K562 (cell line): ENCODE measurements around the gene IGSF21. TPM values are rescaled to one million over a fixed set of nuclear protein-coding genes. Genes with fewer than 3 reads are reported as not detected.

Experiments
- ATAC-seq: fragments of 200-7000 bp; cut with Tn5 transposase; 3 replicates; pipeline ENCODE4 v1.9.1; 2020; ENCODE audit warnings: moderate library complexity
- BruUV-seq: library from RNA; stranded (reverse); fragments of 400-500 nt; replicated peaks from 2 replicates; lab custom pipeline; 2021; lab: Mats Ljungman, UMichigan
- CTCF ChIA-PET: fragments of 300-600 bp; formaldehyde crosslinking; extraction: SDS; loops from one replicate; lab custom pipeline; 2021; ENCODE audit warnings: low intra/inter-chr PET ratio; lab: Yijun Ruan, JAX
- POLR2A ChIA-PET: fragments of 300-600, 350-650 bp; sonication (Branson Sonifier 250); formaldehyde crosslinking; extraction: SDS; loops from one replicate; lab custom pipeline; 2021; ENCODE audit warnings: antibody characterized with exemption, inconsistent platforms; lab: Yijun Ruan, JAX
- DNase-seq, 4 experiments: peaks; one replicate each; pipeline versions ENCODE4 v3.0.0 to v3.0.0-alpha.2; 2011 to 2018; ENCODE audit warnings: low spot score in 3 of 4, mixed read lengths in 3 of 4; ENCODE audit errors: extremely low read depth in 1 of 4
- FAIRE-seq: peaks from 2 replicates; lab custom pipeline; 2011; peaks lifted over from hg19 to GRCh38; lab: Jason Lieb, UNC
- H2AFZ ChIP-seq: 2 replicates; pipeline ENCODE4 v1.6.0; 2011; ENCODE audit warnings: low read depth, low read length, control low read depth, inconsistent platforms
- H3K27ac ChIP-seq: fragments of 200-600 bp; 3 replicates; pipeline ENCODE4 v1.8.0; 2011; ENCODE audit warnings: low read depth, mild to moderate bottlenecking, control low read depth, inconsistent platforms, low read length, moderate library complexity, mixed read lengths; ENCODE audit errors: extremely low read depth
- H3K27me3 ChIP-seq, 2 experiments: fragments of 300-600 bp in 1 of 2; 2 replicates in 1 of 2; 3 replicates in 1 of 2; pipeline versions ENCODE4 v1.6.0 to v1.8.0; 2011; ENCODE audit warnings: inconsistent platforms in 2 of 2, low read length in 2 of 2, mild to moderate bottlenecking in 1 of 2, mixed read lengths in 1 of 2, moderate library complexity in 1 of 2; ENCODE audit not compliant: control insufficient read depth in 2 of 2, insufficient read depth in 2 of 2
- H3K36me3 ChIP-seq: fragments of 300-600 bp; 3 replicates; pipeline ENCODE4 v1.8.0; 2011; ENCODE audit warnings: mild to moderate bottlenecking, low read length, inconsistent platforms; ENCODE audit not compliant: control insufficient read depth, insufficient read depth
- H3K4me1 ChIP-seq, 2 experiments: fragments of 200-600 bp in 1 of 2; replicated peaks in 1 of 2; 2 replicates in 1 of 2; 3 replicates in 1 of 2; pipeline versions ENCODE4 v1.5.1 to v1.8.0; 2011; ENCODE audit warnings: inconsistent platforms in 2 of 2, low read length in 2 of 2, mild to moderate bottlenecking in 1 of 2, mixed read lengths in 1 of 2, moderate library complexity in 1 of 2; ENCODE audit not compliant: control insufficient read depth in 2 of 2, insufficient read depth in 2 of 2
- H3K4me2 ChIP-seq: 2 replicates; pipeline ENCODE4 v1.6.1; 2011; ENCODE audit warnings: low read length, control low read depth, inconsistent platforms, mixed read lengths; ENCODE audit not compliant: insufficient read depth
- H3K4me3 ChIP-seq: fragments of 200-600 bp; sonication (generic), shearing (Covaris generic); 2 replicates; pipeline ENCODE4 v1.5.1; 2016; ENCODE audit warnings: control low read depth, inconsistent platforms
- H3K79me2 ChIP-seq: fragments of 200-600 bp; 3 replicates; pipeline ENCODE4 v1.8.0; 2011; ENCODE audit warnings: low read length, inconsistent platforms; ENCODE audit not compliant: control insufficient read depth, insufficient read depth
- H3K9ac ChIP-seq, 2 experiments: 2 replicates each; pipeline versions ENCODE4 v1.6.0 to v1.6.1; 2011; ENCODE audit warnings: low read depth in 2 of 2, low read length in 2 of 2, control low read depth in 1 of 2, inconsistent platforms in 1 of 2, mild to moderate bottlenecking in 1 of 2, mixed read lengths in 1 of 2; ENCODE audit not compliant: insufficient read depth in 1 of 2
- H3K9me1 ChIP-seq: one replicate; pipeline ENCODE4 v1.6.0; 2011; ENCODE audit warnings: inconsistent platforms, mild to moderate bottlenecking, low read length, moderate library complexity; ENCODE audit not compliant: control insufficient read depth, insufficient read depth
- H3K9me3 ChIP-seq: replicated peaks from 2 replicates; pipeline ENCODE4 v1.5.1; 2011; ENCODE audit warnings: low read depth, low read length, inconsistent platforms; ENCODE audit not compliant: control insufficient read depth, insufficient read depth
- H4K20me1 ChIP-seq: replicated peaks from 2 replicates; pipeline ENCODE4 v1.6.1; 2011; ENCODE audit warnings: low read length, inconsistent platforms, mixed read lengths; ENCODE audit not compliant: control insufficient read depth, insufficient read depth
- ETV5 ChIP-seq: sonication (generic); formaldehyde crosslinking; IDR thresholded peaks from 2 replicates; pipeline ENCODE4 v1.4.0; 2020; ENCODE audit warnings: low read depth, mild to moderate bottlenecking, missing genetic modification reagents
- FOXA1 ChIP-seq: fragments of 450-650 bp; IDR thresholded peaks from 2 replicates; pipeline ENCODE4 v1.6.1; 2016; ENCODE audit warnings: mild to moderate bottlenecking, borderline replicate concordance
- GABPB1 ChIP-seq: sonication (generic); formaldehyde crosslinking; IDR thresholded peaks from 2 replicates; pipeline ENCODE4 v1.8.0; 2022; ENCODE audit warnings: mild to moderate bottlenecking, missing genetic modification reagents
- MAFF ChIP-seq: IDR thresholded peaks from 2 replicates; pipeline ENCODE4 v1.6.1; 2012; ENCODE audit warnings: low read length, improper control_type of control experiment
- MED1 ChIP-seq: sonication (generic); formaldehyde crosslinking; IDR thresholded peaks from 2 replicates; pipeline ENCODE4 v1.8.1; 2023; ENCODE audit warnings: missing genetic modification reagents, borderline replicate concordance
- MNT ChIP-seq, 2 experiments: fragments of 450-650 bp; conservative IDR thresholded peaks; 2 replicates each; pipeline ENCODE4 v1.6.1; 2017; ENCODE audit warnings: mild to moderate bottlenecking in 2 of 2, moderate library complexity in 2 of 2
- SREBF2 ChIP-seq: sonication (generic); formaldehyde crosslinking; IDR thresholded peaks from 2 replicates; pipeline ENCODE4 v1.4.0; 2020; ENCODE audit warnings: mild to moderate bottlenecking, missing genetic modification reagents
- ZNF146 ChIP-seq: IDR thresholded peaks from one replicate; pipeline ENCODE4 v1.6.1; 2018; ENCODE audit warnings: missing compliant biosample characterization; ENCODE audit not compliant: unreplicated experiment
- ZNF224 ChIP-seq: sonication (generic); formaldehyde crosslinking; IDR thresholded peaks from 2 replicates; pipeline ENCODE4 v1.8.0; 2022; ENCODE audit warnings: mild to moderate bottlenecking, missing genetic modification reagents
- ZNF785 ChIP-seq: fragments of 250-450 bp; sonication (Bioruptor Pico); IDR thresholded peaks from 2 replicates; pipeline ENCODE4 v1.4.0; 2020; ENCODE audit warnings: mild to moderate bottlenecking
- ZZZ3 ChIP-seq: fragments of 450-650 bp; IDR thresholded peaks from 2 replicates; pipeline ENCODE4 v1.6.1; 2016; ENCODE audit warnings: antibody characterized with exemption, mild to moderate bottlenecking, moderate library complexity
- WGBS: fragments of 100-300 bp; shearing (Covaris generic); methylation state at CpG from one replicate; pipeline ENCODE4 v1.1.6; 2016; ENCODE audit warnings: low coverage, mixed read lengths; ENCODE audit not compliant: insufficient coverage; ENCODE audit errors: missing lambda C conversion rate; 5-methylcytosine and 5-hydroxymethylcytosine counted together
- in situ Hi-C: fragments of 300-500 bp; cut with MboI; formaldehyde crosslinking; loops from 4 replicates; pipeline ENCODE4 v1.15.0; 2018; ENCODE audit warnings: inconsistent platforms, mixed read lengths
- intact Hi-C: fragments of 100-400 bp; cut with micrococcal nuclease; formaldehyde crosslinking; loops from 2 replicates; pipeline ENCODE4 v1.14.2; 2022
- polyA plus RNA-seq, 8 experiments: library from polyadenylated mRNA; depleted of rRNA in 4 of 8; stranded (reverse) in 5 of 8; unstranded in 3 of 8; fragments of >200 nt; fragmentation: Nextera tagmentation in 2 of 8; fragmentation: Illumina TruSeq in 1 of 8; extraction: Ambion mirVana in 2 of 8; extraction: Trizol in 1 of 8; gene quantifications; 2 replicates each; pipeline versions ENCODE4 v1.2.1 to v1.2.3, GENCODE V29; 2011 to 2014; ENCODE audit warnings: inconsistent platforms in 1 of 8, missing spikeins in 1 of 8
- total RNA-seq, 7 experiments: library from RNA; depleted of rRNA in 6 of 7; stranded (reverse); fragments of >200 nt in 6 of 7; fragmentation: Illumina TruSeq in 2 of 7; extraction: Trizol in 2 of 7; gene quantifications; 2 replicates each; pipeline versions ENCODE4 v1.2.1 to v1.2.3, GENCODE V29; 2011 to 2021; ENCODE audit warnings: low replicate concordance in 1 of 7
- TF ChIP-seq, protein P1 (sequence below): fragments of 450-650 bp; IDR thresholded peaks from 2 replicates; pipeline ENCODE4 v1.6.1; 2016; ENCODE audit warnings: low read depth

Gene IGSF21
- total and polyA plus RNA-seq, 9 of the 15 experiments (the other 6 are each of a cell fraction or from before 2014, with no cell fraction given) = not detected

GRCh38 chr1:18324246-18324645 lies 216.6 kb downstream of the IGSF21 start (continued):
- TF ChIP-seq GABPB1 (CRISPR knock-in tag) = no peak
- no peak for TF ChIP-seq ZZZ3
- TF ChIP-seq, all 486 proteins: peak for 9

DNA sequence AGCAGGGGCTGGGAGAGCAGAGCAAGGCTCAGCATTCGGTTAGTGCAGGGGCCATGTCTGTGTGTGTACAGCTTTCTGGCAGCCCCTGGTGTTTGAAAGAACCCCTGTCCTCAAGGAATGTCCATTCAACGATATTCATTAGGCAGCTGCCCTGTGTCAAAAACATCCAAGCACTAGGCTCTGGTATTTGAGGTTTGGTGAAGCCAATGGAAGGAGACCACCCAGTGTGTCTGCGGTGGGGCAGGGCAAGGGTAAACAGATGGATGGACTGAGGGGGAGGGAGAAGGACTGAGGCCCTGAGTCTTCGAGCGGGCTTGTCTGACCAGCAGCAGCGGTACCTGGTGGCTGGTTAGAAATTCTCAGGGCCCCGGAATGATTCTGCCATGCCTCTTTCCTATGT lies 217.5 kb downstream of the IGSF21 start:
- no peak overlapping the region for H3K27ac ChIP-seq
- ATAC-seq (no peak), DNase-seq (no peak), FAIRE-seq (no peak)
- H3K9ac ChIP-seq = no peak overlapping the region
- no peaks in the 10 kb centered on the region for H3K9me1 ChIP-seq
- intact Hi-C loops = loop anchor here (10.0 kb wide), 1 partner anchor 250 kb away; no protein-coding TSS in a partner anchor
- WGBS = 4% methylated on average over 7 of the region's 7 CpGs
- POLR2A ChIA-PET = interaction anchor here (0.9 to 1.0 kb wide), 2 partner anchors 9 to 24 kb away, joined by 3 to 4 read pairs; no protein-coding TSS in a partner anchor
- H3K4me3 ChIP-seq = no peak overlapping the region
- no peak overlapping the region for H3K4me2 ChIP-seq
- H2AFZ ChIP-seq = no peak overlapping the region
- H3K4me1 ChIP-seq = no peaks in the 10 kb centered on the region
- H3K9me3 ChIP-seq = no peaks in the 10 kb centered on the region
- peaks cover 0 to 53% of the 10 kb centered on the region in 2 experiments; a peak in 2 of 5 replicates for H3K27me3 ChIP-seq
- H3K79me2 ChIP-seq = no peaks in the 10 kb centered on the region
- H3K36me3 ChIP-seq = no peaks in the 10 kb centered on the region
- in situ Hi-C loops = no loop called here
- no TSS peak for BruUV-seq
- CTCF ChIA-PET = no interaction called here
- H4K20me1 ChIP-seq = no peaks in the 10 kb centered on the region
- TF ChIP-seq MAFF (no peak), ZNF146 (CRISPR knock-in tag) (no peak), FOXA1 (no peak), ETV5 (no peak), ZNF224 (no peak), MED1 (CRISPR knock-in tag) (no peak), MNT (conservative IDR thresholded peaks at IDR 0.05) (no peak), ZNF785 (no peak), SREBF2 (CRISPR knock-in tag) (no peak)
- TF ChIP-seq, protein P1, sequence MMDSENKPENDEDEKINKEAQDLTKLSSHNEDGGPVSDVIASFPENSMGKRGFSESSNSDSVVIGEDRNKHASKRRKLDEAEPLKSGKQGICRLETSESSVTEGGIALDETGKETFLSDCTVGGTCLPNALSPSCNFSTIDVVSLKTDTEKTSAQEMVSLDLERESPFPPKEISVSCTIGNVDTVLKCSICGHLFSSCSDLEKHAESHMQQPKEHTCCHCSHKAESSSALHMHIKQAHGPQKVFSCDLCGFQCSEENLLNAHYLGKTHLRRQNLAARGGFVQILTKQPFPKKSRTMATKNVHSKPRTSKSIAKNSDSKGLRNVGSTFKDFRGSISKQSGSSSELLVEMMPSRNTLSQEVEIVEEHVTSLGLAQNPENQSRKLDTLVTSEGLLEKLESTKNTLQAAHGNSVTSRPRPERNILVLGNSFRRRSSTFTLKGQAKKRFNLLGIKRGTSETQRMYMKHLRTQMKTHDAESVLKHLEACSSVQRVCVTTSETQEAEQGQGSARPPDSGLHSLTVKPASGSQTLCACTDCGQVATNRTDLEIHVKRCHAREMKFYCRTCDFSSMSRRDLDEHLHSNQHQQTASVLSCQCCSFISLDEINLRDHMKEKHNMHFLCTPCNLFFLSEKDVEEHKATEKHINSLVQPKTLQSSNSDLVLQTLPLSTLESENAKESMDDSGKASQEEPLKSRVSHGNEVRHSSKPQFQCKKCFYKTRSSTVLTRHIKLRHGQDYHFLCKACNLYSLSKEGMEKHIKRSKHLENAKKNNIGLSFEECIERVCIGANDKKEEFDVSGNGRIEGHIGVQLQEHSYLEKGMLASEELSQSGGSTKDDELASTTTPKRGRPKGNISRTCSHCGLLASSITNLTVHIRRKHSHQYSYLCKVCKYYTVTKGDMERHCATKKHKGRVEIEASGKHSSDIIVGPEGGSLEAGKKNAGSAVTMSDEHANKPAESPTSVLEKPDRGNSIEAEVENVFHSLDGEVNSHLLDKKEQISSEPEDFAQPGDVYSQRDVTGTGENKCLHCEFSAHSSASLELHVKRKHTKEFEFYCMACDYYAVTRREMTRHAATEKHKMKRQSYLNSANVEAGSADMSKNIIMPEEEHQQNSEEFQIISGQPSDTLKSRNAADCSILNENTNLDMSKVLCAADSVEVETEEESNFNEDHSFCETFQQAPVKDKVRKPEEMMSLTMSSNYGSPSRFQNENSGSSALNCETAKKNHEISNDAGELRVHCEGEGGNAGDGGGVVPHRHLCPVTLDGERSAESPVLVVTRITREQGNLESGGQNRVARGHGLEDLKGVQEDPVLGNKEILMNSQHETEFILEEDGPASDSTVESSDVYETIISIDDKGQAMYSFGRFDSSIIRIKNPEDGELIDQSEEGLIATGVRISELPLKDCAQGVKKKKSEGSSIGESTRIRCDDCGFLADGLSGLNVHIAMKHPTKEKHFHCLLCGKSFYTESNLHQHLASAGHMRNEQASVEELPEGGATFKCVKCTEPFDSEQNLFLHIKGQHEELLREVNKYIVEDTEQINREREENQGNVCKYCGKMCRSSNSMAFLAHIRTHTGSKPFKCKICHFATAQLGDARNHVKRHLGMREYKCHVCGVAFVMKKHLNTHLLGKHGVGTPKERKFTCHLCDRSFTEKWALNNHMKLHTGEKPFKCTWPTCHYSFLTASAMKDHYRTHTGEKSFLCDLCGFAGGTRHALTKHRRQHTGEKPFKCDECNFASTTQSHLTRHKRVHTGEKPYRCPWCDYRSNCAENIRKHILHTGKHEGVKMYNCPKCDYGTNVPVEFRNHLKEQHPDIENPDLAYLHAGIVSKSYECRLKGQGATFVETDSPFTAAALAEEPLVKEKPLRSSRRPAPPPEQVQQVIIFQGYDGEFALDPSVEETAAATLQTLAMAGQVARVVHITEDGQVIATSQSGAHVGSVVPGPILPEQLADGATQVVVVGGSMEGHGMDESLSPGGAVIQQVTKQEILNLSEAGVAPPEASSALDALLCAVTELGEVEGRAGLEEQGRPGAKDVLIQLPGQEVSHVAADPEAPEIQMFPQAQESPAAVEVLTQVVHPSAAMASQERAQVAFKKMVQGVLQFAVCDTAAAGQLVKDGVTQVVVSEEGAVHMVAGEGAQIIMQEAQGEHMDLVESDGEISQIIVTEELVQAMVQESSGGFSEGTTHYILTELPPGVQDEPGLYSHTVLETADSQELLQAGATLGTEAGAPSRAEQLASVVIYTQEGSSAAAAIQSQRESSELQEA = no peak
- TF ChIP-seq, all 486 proteins: peak for 0
